Measurements from ENCODE around the gene ZNF24.

Gene ZNF24

DNA sequence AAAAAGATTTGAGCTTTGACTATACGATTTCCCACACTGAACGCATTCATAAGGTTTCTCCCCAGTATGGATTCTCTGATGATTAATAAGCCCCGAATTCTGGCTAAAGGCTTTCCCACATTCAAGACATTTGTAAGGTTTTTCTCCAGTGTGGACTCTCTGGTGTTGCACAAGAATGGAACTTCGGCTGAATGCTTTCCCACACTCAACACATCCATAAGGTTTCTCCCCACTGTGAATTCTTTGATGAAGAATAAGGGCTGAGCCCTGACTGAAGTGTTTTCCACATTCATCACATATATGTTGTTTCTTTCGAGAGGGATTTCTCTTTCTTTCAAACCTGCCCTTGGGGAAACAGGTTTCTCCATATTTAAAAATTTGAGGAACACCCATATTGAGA lies 6.9 kb downstream of the ZNF24 start:
- Histone ChIP-seq H2AK5ac (ENCODE audit: low read length) (no peak overlapping the region), H3K9ac (ENCODE audit: low read length) (no peak overlapping the region), H3K23ac (ENCODE audit: low read length) (no peak overlapping the region), H4K8ac (ENCODE audit: low read depth, low read length) (no peak overlapping the region), H3K4me2 (ENCODE audit: low read length) (no peak overlapping the region), H3K36me3 (ENCODE audit: control insufficient read depth, insufficient read depth, low read length) (peaks cover 17% of the 10 kb centered on the region), H4K5ac (ENCODE audit: low read length) (no peak overlapping the region), H3K79me2 (ENCODE audit: control insufficient read depth, insufficient read depth, low read length) (peaks cover 22% of the 10 kb centered on the region), H2BK120ac (ENCODE audit: low read depth, low read length) (no peak overlapping the region), H3K27me3 (ENCODE audit: insufficient read depth, low read length, poor library complexity) (no peaks in the 10 kb centered on the region), H2BK5ac (ENCODE audit: low read length) (no peak overlapping the region), H3K18ac (ENCODE audit: low read length) (no peak overlapping the region), H3K4ac (ENCODE audit: low read depth, low read length) (no peak overlapping the region), H2BK15ac (replicated peaks; ENCODE audit: low read depth) (no peak overlapping the region), H3K27ac (ENCODE audit: low read depth, low read length) (no peak overlapping the region), H3K56ac (ENCODE audit: low read length) (no peak overlapping the region), H3K79me1 (ENCODE audit: low read length) (peaks cover 18% of the 10 kb centered on the region), H3K4me1 (ENCODE audit: control insufficient read depth, low read depth, low read length) (no peaks in the 10 kb centered on the region), H3K4me3 (ENCODE audit: low read length) (no peak overlapping the region)
- no CpG with 5 or more reads among the region's 5 CpGs for WGBS (ENCODE audit: extremely low coverage, insufficient coverage, low lambda C conversion rate)
- no peak for DNase-seq

DNA sequence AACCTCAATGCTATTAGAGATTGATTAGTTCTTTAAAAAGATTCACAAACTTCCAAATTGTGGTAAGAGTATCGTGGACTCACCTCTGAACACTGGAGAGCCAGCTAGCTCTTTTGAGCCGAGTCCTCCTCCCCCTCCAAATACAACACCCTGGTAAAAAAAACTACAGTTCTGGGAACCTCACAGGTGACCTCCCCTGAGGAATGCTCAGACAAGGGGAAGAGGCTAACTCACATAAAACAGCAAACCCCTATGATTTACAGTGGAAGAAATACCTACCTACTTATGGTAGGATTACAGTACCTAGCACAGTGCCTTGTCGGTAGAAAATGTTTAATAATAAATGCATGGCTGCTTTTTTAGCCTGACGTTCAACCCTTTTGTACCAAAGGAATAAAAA lies 8.4 kb downstream of the ZNF24 start:
- H3K56ac ChIP-seq (ENCODE audit: low read length): no peak overlapping the region
- H2BK120ac ChIP-seq (ENCODE audit: low read depth, low read length): no peak overlapping the region
- no peak overlapping the region for H4K8ac ChIP-seq (ENCODE audit: low read depth, low read length)
- H3K79me2 ChIP-seq (ENCODE audit: control insufficient read depth, insufficient read depth, low read length): peaks cover 10% of the 10 kb centered on the region
- no CpG with 5 or more reads among the region's 4 CpGs for WGBS (ENCODE audit: extremely low coverage, insufficient coverage, low lambda C conversion rate)
- no peak overlapping the region for H3K23ac ChIP-seq (ENCODE audit: low read length)
- peaks cover 17% of the 10 kb centered on the region for H3K36me3 ChIP-seq (ENCODE audit: control insufficient read depth, insufficient read depth, low read length)
- no peak overlapping the region for H3K4me3 ChIP-seq (ENCODE audit: low read length)
- no peak overlapping the region for H2AK5ac ChIP-seq (ENCODE audit: low read length)
- no peak overlapping the region for H3K4me2 ChIP-seq (ENCODE audit: low read length)
- no peaks in the 10 kb centered on the region for H3K4me1 ChIP-seq (ENCODE audit: control insufficient read depth, low read depth, low read length)
- H2BK5ac ChIP-seq (ENCODE audit: low read length): no peak overlapping the region
- H3K18ac ChIP-seq (ENCODE audit: low read length): no peak overlapping the region
- no peak overlapping the region for H2BK15ac ChIP-seq (replicated peaks; ENCODE audit: low read depth)
- no peak overlapping the region for H3K9ac ChIP-seq (ENCODE audit: low read length)
- H3K4ac ChIP-seq (ENCODE audit: low read depth, low read length): no peak overlapping the region
- H3K27ac ChIP-seq (ENCODE audit: low read depth, low read length): no peak overlapping the region
- no peak for DNase-seq
- H4K5ac ChIP-seq (ENCODE audit: low read length): no peak overlapping the region
- H3K79me1 ChIP-seq (ENCODE audit: low read length): peaks cover 16% of the 10 kb centered on the region
- no peaks in the 10 kb centered on the region for H3K27me3 ChIP-seq (ENCODE audit: insufficient read depth, low read length, poor library complexity)

DNA sequence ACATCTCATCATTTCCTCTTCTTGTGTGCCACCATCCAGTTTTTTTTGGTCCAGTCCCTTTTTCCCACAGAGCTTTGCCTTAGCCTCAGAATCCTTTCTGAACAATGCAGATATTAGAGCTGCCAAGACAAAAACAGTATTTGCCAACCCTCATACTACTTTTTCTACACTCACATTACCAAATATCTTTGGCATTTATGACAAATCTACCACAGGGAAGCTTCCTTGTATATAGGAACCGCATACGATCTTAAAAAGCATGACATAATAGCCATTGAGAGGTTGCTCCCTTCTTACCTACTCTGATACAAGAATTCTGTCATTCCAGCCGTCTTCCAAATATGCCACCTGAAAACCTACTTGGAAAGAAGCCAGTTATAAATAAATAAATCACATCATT lies 9.4 kb downstream of the ZNF24 start:
- Histone ChIP-seq H4K5ac (ENCODE audit: low read length) (no peak overlapping the region), H3K4ac (ENCODE audit: low read depth, low read length) (no peak overlapping the region), H3K27me3 (ENCODE audit: insufficient read depth, low read length, poor library complexity) (no peaks in the 10 kb centered on the region), H3K79me2 (ENCODE audit: control insufficient read depth, insufficient read depth, low read length) (peaks cover 2% of the 10 kb centered on the region), H3K4me1 (ENCODE audit: control insufficient read depth, low read depth, low read length) (no peaks in the 10 kb centered on the region), H3K36me3 (ENCODE audit: control insufficient read depth, insufficient read depth, low read length) (peaks cover 13% of the 10 kb centered on the region), H2AK5ac (ENCODE audit: low read length) (no peak overlapping the region), H3K9ac (ENCODE audit: low read length) (no peak overlapping the region), H3K18ac (ENCODE audit: low read length) (no peak overlapping the region), H3K79me1 (ENCODE audit: low read length) (peaks cover 10% of the 10 kb centered on the region), H3K4me3 (ENCODE audit: low read length) (no peak overlapping the region), H3K27ac (ENCODE audit: low read depth, low read length) (no peak overlapping the region), H3K4me2 (ENCODE audit: low read length) (no peak overlapping the region), H2BK5ac (ENCODE audit: low read length) (no peak overlapping the region), H4K8ac (ENCODE audit: low read depth, low read length) (no peak overlapping the region), H2BK15ac (replicated peaks; ENCODE audit: low read depth) (no peak overlapping the region), H2BK120ac (ENCODE audit: low read depth, low read length) (no peak overlapping the region), H3K56ac (ENCODE audit: low read length) (no peak overlapping the region), H3K23ac (ENCODE audit: low read length) (no peak overlapping the region)
- no CpG with 5 or more reads among the region's 3 CpGs for WGBS (ENCODE audit: extremely low coverage, insufficient coverage, low lambda C conversion rate)
- DNase-seq: no peak

DNA sequence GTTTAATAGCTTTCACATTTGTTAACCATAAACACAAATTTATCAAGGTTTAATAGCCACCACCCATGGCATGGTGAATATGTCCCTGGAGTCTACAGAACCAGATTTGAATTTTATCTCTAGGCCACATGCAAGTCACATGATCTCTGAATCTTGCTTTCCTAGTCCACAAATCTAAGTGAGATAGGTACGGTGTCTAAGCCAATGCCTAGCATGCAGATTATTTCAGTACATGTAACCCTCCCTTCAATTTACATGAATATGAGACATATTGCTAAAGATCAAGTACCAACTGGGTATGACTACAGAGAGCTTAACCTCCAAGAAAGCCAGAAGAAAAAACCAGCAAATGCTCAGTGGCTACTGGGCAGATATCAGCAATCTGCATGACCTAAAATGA lies 10.0 kb downstream of the ZNF24 start:
- H3K4ac ChIP-seq (ENCODE audit: low read depth, low read length): no peak overlapping the region
- H3K9ac ChIP-seq (ENCODE audit: low read length): no peak overlapping the region
- peaks cover 7% of the 10 kb centered on the region for H3K79me1 ChIP-seq (ENCODE audit: low read length)
- no peak overlapping the region for H2BK120ac ChIP-seq (ENCODE audit: low read depth, low read length)
- no peaks in the 10 kb centered on the region for H3K4me1 ChIP-seq (ENCODE audit: control insufficient read depth, low read depth, low read length)
- H3K23ac ChIP-seq (ENCODE audit: low read length): no peak overlapping the region
- no peak overlapping the region for H3K56ac ChIP-seq (ENCODE audit: low read length)
- H2BK5ac ChIP-seq (ENCODE audit: low read length): no peak overlapping the region
- H3K18ac ChIP-seq (ENCODE audit: low read length): no peak overlapping the region
- WGBS (ENCODE audit: extremely low coverage, insufficient coverage, low lambda C conversion rate): no CpG with 5 or more reads among the region's 1 CpG
- peaks cover 2% of the 10 kb centered on the region for H3K79me2 ChIP-seq (ENCODE audit: control insufficient read depth, insufficient read depth, low read length)
- H2BK15ac ChIP-seq (replicated peaks; ENCODE audit: low read depth): no peak overlapping the region
- H2AK5ac ChIP-seq (ENCODE audit: low read length): no peak overlapping the region
- H3K27ac ChIP-seq (ENCODE audit: low read depth, low read length): no peak overlapping the region
- no peak overlapping the region for H4K8ac ChIP-seq (ENCODE audit: low read depth, low read length)
- DNase-seq: no peak
- H3K4me2 ChIP-seq (ENCODE audit: low read length): no peak overlapping the region
- no peak overlapping the region for H3K4me3 ChIP-seq (ENCODE audit: low read length)
- peaks cover 10% of the 10 kb centered on the region for H3K36me3 ChIP-seq (ENCODE audit: control insufficient read depth, insufficient read depth, low read length)
- no peaks in the 10 kb centered on the region for H3K27me3 ChIP-seq (ENCODE audit: insufficient read depth, low read length, poor library complexity)
- H4K5ac ChIP-seq (ENCODE audit: low read length): no peak overlapping the region

DNA sequence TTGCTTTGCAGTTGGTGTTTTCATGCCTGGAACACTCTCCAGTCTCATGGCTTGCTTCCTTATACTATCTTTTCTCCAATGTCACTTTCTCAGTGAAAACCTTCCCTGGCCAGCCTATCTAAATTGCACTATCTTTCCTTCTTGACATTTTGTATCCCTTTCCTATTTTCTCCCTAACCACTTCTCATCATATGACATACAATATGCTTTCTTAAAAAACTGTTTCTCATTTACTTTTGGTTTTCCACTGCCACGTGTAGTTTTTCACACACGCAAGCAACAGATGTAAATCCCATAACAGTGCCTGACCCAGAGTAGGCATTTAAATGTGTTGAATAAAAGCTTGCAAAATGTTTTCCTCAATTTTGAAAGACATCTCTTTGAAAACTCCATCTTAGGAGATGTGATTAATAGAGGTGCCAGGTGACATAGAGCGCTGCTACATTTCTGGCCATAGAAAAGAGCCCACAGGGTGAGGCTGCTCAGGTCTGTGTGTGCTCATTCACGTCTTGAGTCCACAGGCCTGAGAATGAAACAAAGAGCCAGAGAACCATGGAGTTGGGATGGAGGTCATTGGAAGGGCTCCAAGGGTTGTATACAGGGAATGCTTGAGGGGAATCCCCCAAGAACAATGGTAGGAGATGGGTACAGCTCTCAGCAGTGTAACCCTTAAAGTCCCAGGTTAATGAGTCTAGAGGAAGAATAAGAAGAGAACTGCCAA lies 12.7 kb downstream of the ZNF24 start:
- no peak overlapping the region for H3K27ac ChIP-seq (ENCODE audit: low read depth, low read length)
- no peak overlapping the region for H3K18ac ChIP-seq (ENCODE audit: low read length)
- H4K5ac ChIP-seq (ENCODE audit: low read length): no peak overlapping the region
- H3K4me2 ChIP-seq (ENCODE audit: low read length): no peak overlapping the region
- no CpG with 5 or more reads among the region's 4 CpGs for WGBS (ENCODE audit: extremely low coverage, insufficient coverage, low lambda C conversion rate)
- H3K56ac ChIP-seq (ENCODE audit: low read length): no peak overlapping the region
- DNase-seq: no peak
- peaks cover 1% of the 10 kb centered on the region for H3K79me1 ChIP-seq (ENCODE audit: low read length)
- H3K9ac ChIP-seq (ENCODE audit: low read length): no peak overlapping the region
- peaks cover 4% of the 10 kb centered on the region for H3K36me3 ChIP-seq (ENCODE audit: control insufficient read depth, insufficient read depth, low read length)
- H3K27me3 ChIP-seq (ENCODE audit: insufficient read depth, low read length, poor library complexity): no peaks in the 10 kb centered on the region
- no peak overlapping the region for H2BK120ac ChIP-seq (ENCODE audit: low read depth, low read length)
- no peaks in the 10 kb centered on the region for H3K79me2 ChIP-seq (ENCODE audit: control insufficient read depth, insufficient read depth, low read length)
- H3K23ac ChIP-seq (ENCODE audit: low read length): no peak overlapping the region
- H2BK5ac ChIP-seq (ENCODE audit: low read length): no peak overlapping the region
- H2AK5ac ChIP-seq (ENCODE audit: low read length): no peak overlapping the region
- H2BK15ac ChIP-seq (replicated peaks; ENCODE audit: low read depth): no peak overlapping the region
- no peak overlapping the region for H3K4me3 ChIP-seq (ENCODE audit: low read length)
- H4K8ac ChIP-seq (ENCODE audit: low read depth, low read length): no peak overlapping the region
- no peak overlapping the region for H3K4ac ChIP-seq (ENCODE audit: low read depth, low read length)
- no peaks in the 10 kb centered on the region for H3K4me1 ChIP-seq (ENCODE audit: control insufficient read depth, low read depth, low read length)

DNA sequence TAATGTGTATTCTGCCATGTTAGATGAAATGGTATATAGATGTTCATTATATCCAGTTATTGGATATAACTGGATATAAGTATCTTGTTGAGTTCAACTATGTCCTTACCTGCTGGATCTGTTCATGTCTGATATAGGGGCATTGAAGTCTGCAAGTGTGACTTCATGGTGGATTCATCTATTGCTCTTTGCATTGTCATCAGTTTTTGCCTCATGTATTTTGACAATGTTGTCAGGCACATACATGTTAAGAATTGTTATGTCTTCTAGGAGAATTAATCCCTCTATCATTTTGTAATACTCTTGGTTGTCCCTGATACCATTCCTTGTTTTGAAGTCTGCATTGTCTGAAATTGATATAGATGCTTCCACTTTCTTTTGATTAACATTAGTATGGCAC lies 15.4 kb downstream of the ZNF24 start:
- H2BK120ac ChIP-seq (ENCODE audit: low read depth, low read length): no peak overlapping the region
- H3K79me1 ChIP-seq (ENCODE audit: low read length): no peaks in the 10 kb centered on the region
- no peak overlapping the region for H3K4me2 ChIP-seq (ENCODE audit: low read length)
- no peaks in the 10 kb centered on the region for H3K27me3 ChIP-seq (ENCODE audit: insufficient read depth, low read length, poor library complexity)
- H3K4me3 ChIP-seq (ENCODE audit: low read length): no peak overlapping the region
- H3K27ac ChIP-seq (ENCODE audit: low read depth, low read length): no peak overlapping the region
- H3K56ac ChIP-seq (ENCODE audit: low read length): no peak overlapping the region
- DNase-seq: no peak
- H3K36me3 ChIP-seq (ENCODE audit: control insufficient read depth, insufficient read depth, low read length): no peaks in the 10 kb centered on the region
- no peak overlapping the region for H4K8ac ChIP-seq (ENCODE audit: low read depth, low read length)
- no peak overlapping the region for H3K23ac ChIP-seq (ENCODE audit: low read length)
- H2BK5ac ChIP-seq (ENCODE audit: low read length): no peak overlapping the region
- no peak overlapping the region for H2AK5ac ChIP-seq (ENCODE audit: low read length)
- no peak overlapping the region for H3K9ac ChIP-seq (ENCODE audit: low read length)
- H2BK15ac ChIP-seq (replicated peaks; ENCODE audit: low read depth): no peak overlapping the region
- H3K4me1 ChIP-seq (ENCODE audit: control insufficient read depth, low read depth, low read length): no peaks in the 10 kb centered on the region
- no peak overlapping the region for H4K5ac ChIP-seq (ENCODE audit: low read length)
- H3K79me2 ChIP-seq (ENCODE audit: control insufficient read depth, insufficient read depth, low read length): no peaks in the 10 kb centered on the region
- H3K18ac ChIP-seq (ENCODE audit: low read length): no peak overlapping the region
- H3K4ac ChIP-seq (ENCODE audit: low read depth, low read length): no peak overlapping the region

All from mesendoderm (in vitro differentiated cells).